HG03095 (cell line): Measurements from ENCODE around the gene CELF5.
"Not testable (repeated sequence)": the region's sequence is repeated elsewhere in the genome, so short reads cannot be mapped to it uniquely, and the experiment has no call there.

ENCODE experiments used
- ATAC-seq: cut with Tn5 transposase; IDR thresholded peaks from one replicate; pipeline ENCODE4 v1.9.1; 2021; ENCODE audit warnings: moderate library complexity; ENCODE audit not compliant: unreplicated experiment

Gene CELF5

DNA sequence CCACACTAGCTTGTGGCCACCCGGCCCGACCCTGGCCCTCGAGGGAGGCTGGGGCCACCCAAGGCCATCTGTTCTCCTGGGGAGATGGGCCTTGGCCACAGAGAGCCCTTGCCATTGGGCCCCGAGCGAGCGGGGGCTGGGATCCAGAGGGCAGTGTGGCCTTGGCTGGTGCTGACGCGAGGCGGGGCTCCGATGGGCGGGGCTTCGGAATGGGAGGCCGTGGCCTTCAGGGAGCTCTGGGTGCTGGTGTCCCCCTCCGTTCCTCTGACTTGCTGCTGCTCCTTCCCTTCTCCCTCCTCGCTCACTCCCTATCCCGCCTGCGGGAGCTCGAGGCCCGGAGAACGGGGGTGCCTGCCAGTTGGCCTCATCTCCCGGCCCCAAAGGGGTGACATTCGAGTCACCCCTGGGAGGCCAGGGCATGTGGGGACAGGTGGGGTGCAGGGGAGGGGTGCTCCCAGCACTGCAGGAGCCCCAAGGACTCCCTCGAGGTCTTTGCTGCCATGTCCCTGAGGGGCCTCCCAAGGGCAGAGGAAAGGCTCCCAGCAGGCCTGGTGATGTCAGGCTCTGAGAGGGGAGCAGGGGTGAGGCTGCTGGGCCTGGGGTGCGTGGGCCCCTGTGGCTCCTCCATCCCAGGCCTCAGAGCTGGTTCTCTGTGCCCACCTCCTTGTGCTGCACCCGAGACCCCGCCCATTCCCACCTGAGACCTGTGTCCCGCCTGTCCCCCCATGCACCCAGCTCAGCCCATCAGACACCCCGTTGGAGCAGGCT is 34.6 kb upstream of the CELF5 start:
- no peak for ATAC-seq

DNA sequence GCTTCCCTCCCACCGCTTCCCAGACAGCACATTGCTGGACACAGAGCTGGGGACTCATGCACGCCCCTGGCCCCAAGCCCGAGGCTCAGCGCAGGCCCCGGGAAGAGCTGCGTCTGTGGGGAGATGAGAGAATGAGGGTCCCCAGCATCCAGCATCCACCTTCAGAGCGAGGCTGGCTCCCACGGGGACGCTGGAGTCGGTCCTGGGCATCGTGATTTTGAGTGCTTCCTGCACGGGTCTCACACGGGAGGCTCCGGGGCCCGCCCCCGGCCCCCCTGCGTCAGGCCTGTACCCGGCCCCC is 34.0 kb upstream of the CELF5 start:
- no peak for ATAC-seq

DNA sequence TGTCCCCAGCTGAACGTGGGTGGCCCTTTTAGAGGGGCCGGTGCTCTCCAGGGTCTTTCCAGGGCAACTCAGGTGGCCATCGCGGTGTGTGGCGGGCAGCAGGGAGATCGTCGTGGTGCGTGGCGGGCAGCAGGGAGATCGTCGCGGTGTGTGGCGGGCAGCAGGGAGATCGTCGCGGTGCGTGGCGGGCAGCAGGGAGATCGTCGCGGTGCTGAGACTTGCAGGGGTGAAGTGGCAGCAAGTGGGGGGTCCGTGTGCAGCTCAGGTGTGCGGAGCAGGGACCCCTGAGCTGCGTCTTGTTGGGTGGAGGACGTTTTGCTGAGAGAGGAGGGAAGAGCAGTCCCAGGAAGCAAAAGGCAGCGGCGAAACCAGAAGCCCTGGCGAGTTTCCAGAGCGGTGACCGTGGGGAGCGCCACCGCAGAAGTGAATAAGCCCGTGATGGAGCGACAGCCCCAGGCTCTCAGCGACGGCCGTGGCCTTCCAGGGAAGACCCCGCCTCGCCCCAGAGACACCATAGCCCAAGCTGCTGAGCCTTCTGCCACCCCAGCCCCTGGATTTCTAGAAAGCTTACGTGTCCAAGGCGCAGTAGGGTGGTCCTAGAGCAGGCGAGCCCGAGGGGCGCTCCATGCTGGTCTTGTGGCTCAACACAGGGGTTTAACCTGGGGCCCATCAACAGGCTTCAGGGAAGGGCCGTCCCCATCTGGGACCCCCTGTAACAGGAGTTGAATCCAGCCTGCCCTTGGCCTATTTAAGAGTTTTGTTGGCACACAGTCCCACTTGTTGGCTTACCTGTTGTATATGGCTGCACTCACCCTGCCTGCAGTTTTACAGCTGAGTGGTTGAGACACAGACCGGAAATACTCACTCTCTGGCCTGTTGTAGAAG is 33.3 kb upstream of the CELF5 start:
- ATAC-seq = no peak

DNA sequence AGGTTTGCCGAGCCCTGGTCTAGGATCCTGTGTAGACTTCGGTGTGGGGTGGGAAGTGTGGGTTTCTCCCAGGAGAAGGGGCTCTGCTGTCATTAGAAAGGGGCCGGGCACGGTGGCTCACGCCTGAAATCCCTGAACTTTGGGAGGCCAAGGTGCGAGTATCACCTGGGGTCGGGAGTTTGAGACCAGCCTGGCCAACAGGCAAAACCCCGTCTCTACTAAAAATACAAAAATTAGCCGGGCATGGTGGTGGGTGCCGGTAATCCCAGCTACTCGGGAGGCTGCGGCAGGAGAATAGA is 32.7 kb upstream of the CELF5 start:
- not testable (repeated sequence) for ATAC-seq

DNA sequence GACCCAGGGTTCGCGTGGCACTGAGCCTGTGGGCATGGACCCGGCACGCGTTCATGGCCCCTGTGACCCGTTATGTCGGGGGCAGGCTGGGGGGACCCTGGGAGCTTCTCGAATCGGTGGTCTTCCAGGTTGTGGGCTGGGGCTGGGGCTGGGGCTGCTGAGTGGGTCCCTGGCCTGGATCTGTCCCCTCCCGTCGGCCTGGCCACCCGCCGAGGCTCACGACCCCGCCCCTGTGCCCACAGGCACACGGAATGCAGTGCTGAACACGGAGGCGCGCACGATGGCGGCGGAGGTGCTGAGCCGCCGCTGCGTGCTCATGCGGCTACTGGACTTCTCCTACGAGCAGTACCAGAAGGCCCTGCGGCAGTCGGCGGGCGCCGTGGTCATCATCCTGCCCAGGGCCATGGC is 32.2 kb upstream of the CELF5 start:
- ATAC-seq = no peak

DNA sequence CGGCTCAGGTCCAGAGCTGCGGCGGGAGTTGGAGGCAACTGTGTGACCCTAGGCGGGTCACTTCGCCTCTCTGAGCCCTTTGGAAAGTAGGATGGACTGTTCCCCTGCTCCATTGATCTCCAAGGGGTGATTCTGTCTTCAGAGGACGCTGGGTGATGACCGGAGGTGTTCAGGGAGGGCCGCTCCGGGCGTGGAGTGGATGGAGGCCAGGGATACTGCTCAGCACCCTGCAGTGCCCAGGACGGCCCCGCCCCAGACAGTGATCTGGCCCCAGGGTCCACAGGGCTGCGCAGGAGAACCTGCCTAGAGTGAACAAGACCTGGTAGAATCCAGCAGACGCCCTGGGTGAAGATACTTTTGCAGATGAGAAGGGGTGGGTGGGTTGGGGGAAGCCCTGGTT is 31.8 kb upstream of the CELF5 start:
- no peak for ATAC-seq

DNA sequence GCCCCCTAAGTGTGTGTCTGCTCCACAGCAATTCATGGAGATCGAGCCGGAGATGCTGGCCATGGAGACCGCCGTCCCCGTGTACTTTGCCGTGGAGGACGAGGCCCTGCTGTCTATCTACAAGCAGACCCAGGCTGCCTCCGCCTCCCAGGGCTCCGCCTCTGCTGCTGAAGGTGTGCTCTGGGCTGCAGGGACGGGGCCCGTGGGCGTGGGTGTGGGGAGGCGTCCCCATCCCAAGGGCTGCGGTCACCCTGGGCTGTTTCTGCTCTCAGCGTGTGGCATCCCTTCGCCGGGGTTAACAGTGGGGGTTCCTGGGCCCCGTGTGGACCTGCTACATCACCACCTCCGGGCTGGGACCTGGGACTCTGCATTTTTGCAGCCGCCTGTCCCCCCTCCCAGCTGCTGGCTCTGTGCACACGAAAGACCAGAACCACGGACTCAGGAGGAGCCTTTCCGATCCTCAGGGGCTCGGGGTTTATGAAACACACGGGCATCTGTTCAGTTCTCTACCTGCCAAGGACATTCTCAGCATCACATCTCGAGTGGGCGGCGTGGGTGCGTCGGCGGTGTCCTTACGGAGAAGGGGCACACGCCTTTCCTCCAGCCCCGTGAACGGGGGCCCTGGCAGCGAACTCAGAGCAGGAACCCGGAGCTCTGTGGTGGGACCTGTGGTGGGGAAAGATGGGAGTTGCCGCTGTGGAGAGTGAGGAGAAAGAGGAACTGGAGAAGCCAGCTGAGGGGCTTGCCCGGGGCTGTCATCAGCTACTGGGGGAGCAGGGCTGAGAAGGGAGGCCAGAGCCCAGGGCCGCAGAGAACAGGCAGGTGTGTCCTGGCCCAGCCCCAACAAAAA is 31.0 kb upstream of the CELF5 start:
- no peak for ATAC-seq

DNA sequence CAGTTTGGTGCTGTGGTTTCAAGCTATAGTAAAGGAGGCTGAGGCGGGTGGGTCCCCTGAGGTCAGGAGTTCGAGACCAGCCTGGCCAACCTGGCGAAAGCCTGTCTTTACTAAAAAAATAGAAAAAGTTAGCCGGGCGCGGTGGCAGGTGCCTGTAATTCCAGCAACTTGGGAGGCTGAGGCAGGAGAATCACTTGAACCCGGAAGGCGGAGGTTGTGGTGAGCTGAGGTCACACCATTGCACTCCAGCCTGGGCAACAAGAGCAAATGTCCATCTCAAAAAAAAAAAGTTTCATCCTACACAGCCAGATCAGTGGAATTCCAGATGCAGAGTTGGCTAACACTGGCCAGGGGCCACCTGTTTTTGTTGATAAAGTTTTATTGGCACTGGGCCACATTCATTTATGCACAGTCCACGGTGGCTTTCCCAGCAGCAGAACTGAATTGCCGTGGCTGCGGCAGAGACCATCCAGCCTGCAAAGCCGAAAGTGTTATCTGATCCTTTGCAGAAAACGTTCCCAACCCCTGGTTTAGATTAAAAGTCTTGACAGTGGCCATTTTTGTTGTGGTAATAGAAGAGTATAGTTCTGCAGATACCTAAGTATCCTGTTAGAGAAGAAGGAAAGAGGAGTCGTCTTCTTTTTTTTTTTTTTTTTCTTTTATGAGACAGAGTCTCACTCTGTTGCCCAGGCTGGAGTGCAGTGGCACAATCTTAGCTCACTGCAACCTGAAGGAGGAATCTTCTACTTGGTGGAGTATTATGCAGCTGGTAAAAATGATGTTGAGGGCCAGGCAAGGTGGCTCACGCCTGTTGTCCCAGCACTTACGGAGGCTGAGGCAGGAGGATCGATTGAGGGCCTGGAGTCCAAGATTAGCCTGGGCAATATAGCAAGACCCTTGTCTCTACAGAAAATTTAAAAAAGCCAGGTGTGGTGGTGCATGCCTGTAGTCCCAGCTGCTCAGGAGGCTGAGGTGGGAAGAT is 30.1 kb upstream of the CELF5 start:
- no peak for ATAC-seq

DNA sequence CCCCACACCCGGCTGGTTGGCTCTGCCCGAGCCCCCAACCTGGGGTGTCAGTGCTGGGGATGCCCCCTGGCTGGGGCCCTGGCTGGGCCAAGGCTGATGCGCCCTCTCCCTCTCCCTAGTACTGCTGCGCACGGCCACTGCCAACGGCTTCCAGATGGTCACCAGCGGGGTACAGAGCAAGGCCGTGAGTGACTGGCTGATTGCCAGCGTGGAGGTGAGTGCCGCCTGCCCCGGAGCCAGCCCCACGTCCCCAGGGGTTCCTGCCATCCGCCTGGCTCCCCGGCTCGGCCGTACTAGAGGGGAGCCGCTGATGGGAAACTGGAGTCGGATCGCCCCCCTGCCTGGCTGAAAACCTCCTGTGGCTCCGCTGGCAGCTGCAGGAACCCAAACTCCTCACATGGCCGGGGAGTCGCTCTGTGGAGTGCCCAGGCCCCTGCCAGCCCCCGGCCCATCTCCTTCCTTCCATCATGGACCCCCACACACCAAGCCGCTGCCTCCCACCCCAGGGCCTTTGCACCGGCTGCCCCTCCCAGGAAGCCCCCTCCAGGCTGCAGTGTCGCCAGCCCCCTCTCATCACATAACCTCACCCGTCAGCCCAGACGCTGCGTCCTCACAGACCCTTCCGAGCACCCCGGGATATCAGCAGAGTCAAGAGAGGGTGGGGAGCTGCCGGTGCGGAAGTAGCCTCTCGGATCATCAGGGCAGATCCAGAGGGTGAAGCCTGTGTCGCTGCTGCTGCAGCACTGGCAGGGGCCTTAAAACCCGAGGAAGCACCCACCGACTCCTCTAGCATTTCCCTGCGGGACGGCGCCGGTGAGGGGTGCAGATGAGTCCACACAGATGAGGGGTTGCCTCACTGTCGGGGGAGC is 28.2 kb upstream of the CELF5 start:
- no peak for ATAC-seq

DNA sequence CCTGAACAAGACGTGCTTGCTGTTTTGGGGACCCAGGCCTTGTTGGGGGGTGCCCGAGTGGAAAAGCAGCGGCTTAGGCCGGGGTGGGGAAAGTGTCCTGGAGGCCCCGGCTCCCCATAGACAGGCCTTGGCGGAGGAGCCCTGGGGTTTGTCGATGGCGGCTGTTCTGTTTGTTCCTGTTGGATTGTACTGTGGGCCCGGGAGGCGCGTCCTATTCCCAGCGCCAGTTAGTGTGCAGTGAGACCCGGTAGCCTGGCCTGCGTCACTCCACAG is 27.6 kb upstream of the CELF5 start:
- no peak for ATAC-seq

DNA sequence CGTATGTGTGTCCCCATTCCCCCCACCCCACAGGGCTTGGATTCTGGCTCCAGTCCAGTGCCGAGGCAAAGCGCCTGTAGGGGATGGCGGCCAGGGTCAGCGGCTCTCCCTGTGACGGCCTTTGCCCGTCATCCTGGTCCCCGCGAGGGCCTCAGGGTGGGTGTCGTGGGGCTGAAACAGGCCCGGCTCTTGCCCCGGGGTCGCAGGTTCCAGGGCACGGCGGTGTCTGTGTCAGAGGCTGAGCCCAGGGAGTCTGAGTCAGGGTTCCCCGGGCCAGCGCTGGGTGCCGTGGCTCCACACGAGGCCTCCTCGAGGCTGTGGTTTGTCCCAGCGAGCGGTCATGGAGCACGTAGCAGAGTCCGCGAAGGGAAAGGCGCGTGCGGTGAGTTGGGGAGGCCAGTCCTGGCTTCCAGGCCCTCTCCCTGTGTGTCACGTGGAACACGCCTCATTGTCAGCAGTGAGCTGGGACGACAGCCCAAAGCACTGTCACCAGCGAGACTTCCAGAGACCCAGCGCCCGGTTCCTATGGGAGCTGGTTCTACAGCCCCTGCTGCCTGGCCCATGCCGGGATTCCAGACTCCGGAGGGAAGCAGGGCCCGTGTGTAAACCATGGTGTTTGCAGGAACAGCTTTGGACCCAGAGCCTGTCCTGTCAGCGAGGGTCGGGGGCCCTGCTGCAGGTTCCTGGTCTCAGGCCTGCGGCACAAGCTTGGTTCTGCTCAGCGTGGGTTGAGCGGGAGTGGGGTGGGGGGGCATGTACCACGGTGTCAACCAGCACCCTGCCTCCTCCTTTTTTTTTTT is 25.4 kb upstream of the CELF5 start:
- no peak for ATAC-seq

DNA sequence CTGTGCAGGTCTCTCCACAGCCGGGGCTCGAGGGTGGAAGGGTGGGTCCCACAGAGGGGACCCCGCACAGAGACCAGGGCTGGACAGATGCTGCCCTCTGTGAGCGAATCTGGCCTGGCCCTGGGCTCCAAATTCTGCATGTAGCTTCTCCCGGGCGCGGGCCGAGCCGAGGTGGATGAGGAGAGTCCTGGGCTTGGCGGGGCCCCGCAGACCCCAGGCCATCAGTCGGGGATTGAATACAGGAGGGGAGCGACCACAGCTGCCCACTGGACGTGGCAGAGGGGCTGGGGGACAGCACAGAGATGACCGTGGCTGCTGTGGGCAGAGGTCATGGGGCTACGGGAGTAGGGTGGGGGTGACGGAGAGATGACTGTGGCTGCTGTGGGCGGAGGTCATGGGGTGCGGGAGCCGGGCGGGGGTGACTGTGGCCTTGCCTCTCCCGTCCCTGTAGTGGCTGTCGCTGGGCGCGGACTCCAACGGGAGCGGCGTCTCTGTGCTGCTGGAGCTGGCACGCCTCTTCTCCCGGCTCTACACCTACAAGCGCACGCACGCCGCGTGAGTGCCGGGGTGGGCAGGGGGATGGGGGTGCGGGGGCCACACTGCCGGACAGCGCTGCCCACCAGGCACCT is 23.3 kb upstream of the CELF5 start:
- no peak for ATAC-seq

DNA sequence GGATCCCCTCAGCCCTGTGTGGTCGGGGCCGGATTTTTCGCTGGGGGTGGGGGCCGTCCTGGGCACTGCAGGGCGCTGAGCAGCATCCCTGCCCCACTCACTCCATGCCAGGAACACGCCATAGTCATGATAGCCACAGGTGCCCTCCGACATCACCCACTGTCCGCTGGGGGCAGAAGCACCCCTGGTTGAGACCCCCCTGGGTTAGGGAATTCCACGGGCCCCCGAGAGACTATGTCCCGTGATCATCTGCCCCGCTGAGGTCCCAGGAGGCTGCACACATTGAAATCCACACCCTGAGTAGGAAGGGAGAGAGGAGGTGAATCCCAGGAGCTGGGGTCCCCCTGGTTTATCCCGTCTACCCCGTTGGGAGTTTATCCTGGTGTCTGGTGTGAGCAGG is 22.6 kb upstream of the CELF5 start:
- ATAC-seq = no peak

DNA sequence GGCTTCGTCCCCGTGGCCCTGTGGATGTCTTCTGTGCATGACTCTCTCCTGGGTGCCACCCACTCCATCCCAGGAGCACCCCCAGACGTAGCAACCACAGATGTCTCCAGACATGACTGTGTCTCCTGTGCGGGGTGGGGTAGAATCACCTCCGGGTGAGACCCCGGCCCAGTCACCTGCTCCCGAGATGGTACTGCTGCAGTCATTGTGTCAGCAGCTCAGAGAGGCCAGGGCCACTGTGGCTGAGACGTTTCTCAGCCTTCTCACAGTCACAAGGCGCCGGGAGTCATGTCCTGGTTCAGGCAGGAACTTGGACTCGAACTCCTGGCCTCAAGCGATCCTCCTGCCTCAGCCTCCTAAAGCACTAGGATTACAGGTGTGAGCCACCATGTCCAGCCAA is 22.1 kb upstream of the CELF5 start:
- no peak for ATAC-seq

DNA sequence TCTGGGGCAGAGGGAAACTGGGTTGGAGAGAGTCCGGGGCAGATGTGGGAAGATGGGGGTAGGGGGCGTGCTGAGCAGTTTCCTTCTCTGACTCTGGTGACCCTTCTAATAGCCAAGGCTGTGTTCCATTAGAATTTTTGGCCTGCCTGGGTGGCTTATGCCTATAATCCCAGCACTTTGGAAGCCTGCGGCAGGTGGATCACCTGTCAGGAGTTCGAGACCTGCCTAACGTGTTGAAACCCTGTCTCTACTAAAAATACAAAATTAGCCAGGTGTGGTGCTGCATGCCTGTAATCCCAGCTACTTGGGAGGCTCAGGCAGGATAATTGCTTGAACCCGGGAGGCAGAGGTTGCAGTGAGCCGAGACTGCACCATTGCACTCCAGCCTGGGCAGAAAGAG is 21.6 kb upstream of the CELF5 start:
- not testable (repeated sequence) for ATAC-seq

DNA sequence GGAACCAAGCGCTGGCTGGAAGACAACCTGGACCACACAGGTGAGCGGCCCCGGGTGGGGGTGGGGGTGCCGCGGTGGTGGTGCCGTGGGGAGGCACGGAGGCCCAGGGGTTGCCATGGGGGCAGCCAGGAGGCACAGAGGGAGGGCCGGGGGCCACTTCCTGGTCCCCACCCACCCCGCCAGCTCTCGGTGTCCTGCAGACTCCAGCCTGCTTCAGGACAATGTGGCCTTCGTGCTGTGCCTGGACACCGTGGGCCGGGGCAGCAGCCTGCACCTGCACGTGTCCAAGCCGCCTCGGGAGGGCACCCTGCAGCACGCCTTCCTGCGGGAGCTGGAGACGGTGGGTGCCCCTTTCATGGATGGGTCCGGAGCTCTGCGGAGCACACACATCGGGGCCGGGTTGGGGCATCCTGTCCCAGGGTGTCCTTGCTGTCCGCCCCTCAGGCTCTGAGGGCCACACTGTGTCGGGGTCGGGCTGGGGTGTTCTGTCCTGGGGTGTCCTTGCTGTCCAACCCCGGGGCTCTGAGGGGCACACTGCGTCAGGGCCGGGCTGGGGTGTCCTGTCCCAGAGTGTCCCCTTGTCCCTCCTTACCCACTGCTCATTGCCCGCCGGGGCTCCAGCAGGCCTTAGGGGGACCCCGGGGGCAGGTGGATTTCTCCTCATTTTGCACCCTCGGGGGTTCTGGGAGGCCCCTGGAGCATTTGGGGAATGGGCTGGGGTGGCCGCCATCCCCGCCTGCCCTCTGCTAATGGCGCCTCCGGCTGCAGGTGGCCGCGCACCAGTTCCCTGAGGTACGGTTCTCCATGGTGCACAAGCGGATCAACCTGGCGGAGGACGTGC is 20.4 kb upstream of the CELF5 start:
- ATAC-seq = no peak

DNA sequence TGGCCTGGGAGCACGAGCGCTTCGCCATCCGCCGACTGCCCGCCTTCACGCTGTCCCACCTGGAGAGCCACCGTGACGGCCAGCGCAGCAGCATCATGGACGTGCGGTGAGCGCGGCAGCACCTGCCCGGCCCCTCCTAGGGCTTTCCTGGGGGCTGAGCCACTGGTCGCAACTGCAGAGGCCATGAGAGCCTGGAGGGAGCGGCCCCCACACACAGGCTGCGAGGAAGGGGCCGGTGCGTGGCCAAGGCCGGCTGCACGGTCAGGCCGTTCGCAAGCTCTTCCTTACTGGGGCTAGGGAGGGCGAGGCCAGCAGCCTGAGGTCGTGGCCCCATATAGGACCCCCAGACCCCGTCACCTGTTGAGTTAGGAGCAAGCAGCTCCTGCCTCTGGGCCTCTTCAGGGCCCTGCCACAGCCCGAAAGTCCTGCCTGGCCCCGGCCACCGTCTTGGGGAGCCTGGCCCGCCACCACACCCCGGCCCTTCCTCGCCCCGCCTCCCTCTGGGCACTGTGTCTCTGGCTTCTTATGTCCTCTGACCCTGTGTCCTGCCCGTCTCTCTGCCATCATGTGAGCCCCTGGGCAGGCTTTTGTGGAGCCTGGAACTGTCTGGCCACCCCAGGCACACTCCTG is 19.7 kb upstream of the CELF5 start:
- ATAC-seq = no peak
